Liver (tissue), 3 donors: ENCODE measurements around the gene TREX2.

ENCODE experiments used
- CTCF ChIP-seq: fragments of 150-350 bp; IDR thresholded peaks from 2 replicates; pipeline ENCODE4 v1.5.1; 2017; ENCODE audit warnings: improper control_type of control experiment, low read depth, low read length; ENCODE audit not compliant: missing input control
- EGR1 ChIP-seq, 2 donors: IDR thresholded peaks; 2 replicates each; pipeline ENCODE4 v1.6.1; 2016 to 2018; ENCODE audit warnings: antibody characterized with exemption in 2 of 2, low read depth in 2 of 2
- FOXA1 ChIP-seq: IDR thresholded peaks from 2 replicates; pipeline ENCODE4 v1.6.1; 2016; ENCODE audit warnings: antibody characterized with exemption
- JUND ChIP-seq, 2 donors: IDR thresholded peaks; 2 replicates each; pipeline ENCODE4 v1.6.1; 2016; ENCODE audit warnings: antibody characterized with exemption in 2 of 2
- REST ChIP-seq: IDR thresholded peaks from 2 replicates; pipeline ENCODE4 v1.6.1; 2016; ENCODE audit warnings: antibody characterized with exemption, mild to moderate bottlenecking
- SP1 ChIP-seq: IDR thresholded peaks from 2 replicates; pipeline ENCODE4 v1.6.1; 2018; ENCODE audit warnings: antibody characterized with exemption, mild to moderate bottlenecking
- TAF1 ChIP-seq: conservative IDR thresholded peaks from 2 replicates; pipeline ENCODE4 v1.6.1; 2016; ENCODE audit warnings: antibody characterized with exemption, mild to moderate bottlenecking
- YY1 ChIP-seq: IDR thresholded peaks from 2 replicates; pipeline ENCODE4 v1.6.1; 2016; ENCODE audit warnings: antibody characterized with exemption, mild to moderate bottlenecking
- ZBTB33 ChIP-seq: IDR thresholded peaks from 2 replicates; pipeline ENCODE4 v1.6.1; 2016; ENCODE audit warnings: antibody characterized with exemption
- TF ChIP-seq, protein P1 (sequence below): IDR thresholded peaks from 2 replicates; pipeline ENCODE4 v1.6.1; 2016; ENCODE audit warnings: antibody characterized with exemption
- donor health status: healthy.
- donor health status: healthy.

GRCh38 chrX:153455571-153455970, 9.7 kb upstream of the TREX2 start:
- TF ChIP-seq CTCF (no peak), YY1 (no peak), JUND (IDR thresholded peaks at IDR 0.05) (no peak), FOXA1 (no peak), EGR1 (IDR thresholded peaks at IDR 0.05; ENCODE audit: low read depth in 2 of 2) (no peak), SP1 (no peak), TAF1 (no peak), ZBTB33 (no peak), REST (no peak)
- TF ChIP-seq, protein P1, sequence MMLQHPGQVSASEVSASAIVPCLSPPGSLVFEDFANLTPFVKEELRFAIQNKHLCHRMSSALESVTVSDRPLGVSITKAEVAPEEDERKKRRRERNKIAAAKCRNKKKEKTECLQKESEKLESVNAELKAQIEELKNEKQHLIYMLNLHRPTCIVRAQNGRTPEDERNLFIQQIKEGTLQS, result no peak
